Mucosa of descending colon (tissue), 3 donors: Measurements from ENCODE around the gene RAD51C. TPM values are rescaled to one million over a fixed set of nuclear protein-coding genes. Genes with fewer than 3 reads are reported as not detected.

ENCODE experiments used
- ATAC-seq: fragments of 200-7000 bp; cut with Tn5 transposase; one replicate; pipeline ENCODE4 v1.9.1; 2020; ENCODE audit warnings: mild to moderate bottlenecking, moderate library complexity
- DNase-seq, 3 donors: peaks; one replicate each; pipeline ENCODE4 v3.0.0-alpha.2; 2020
- H3K36me3 ChIP-seq: fragments of 200-600 bp; one replicate; pipeline ENCODE4 v1.8.0; 2021; ENCODE audit warnings: low read depth, mild to moderate bottlenecking
- H3K4me1 ChIP-seq: fragments of 200-600 bp; one replicate; pipeline ENCODE4 v1.8.0; 2021; ENCODE audit warnings: low read depth, mild to moderate bottlenecking
- H3K4me3 ChIP-seq: fragments of 200-600 bp; one replicate; pipeline ENCODE4 v1.8.0; 2021; ENCODE audit warnings: mild to moderate bottlenecking
- H3K9me3 ChIP-seq: fragments of 200-600 bp; one replicate; pipeline ENCODE4 v1.8.0; 2021; ENCODE audit warnings: mild to moderate bottlenecking
- CTCF ChIP-seq: fragments of 200-600 bp; IDR thresholded peaks from one replicate; pipeline ENCODE4 v1.8.0; 2022; ENCODE audit warnings: antibody characterized with exemption, mild to moderate bottlenecking
- intact Hi-C, 2 donors: fragments of 100-400 bp; cut with DNase I in 1 of 2; cut with micrococcal nuclease in 1 of 2; formaldehyde crosslinking; loops; one replicate each; pipeline versions ENCODE4 v1.11.0 to v1.11.1; 2022; cut with DNase I, micrococcal nuclease
- total RNA-seq, 3 donors: library from RNA; stranded (reverse); fragmentation: NEBNext Ultra II Directional in 2 of 3; extraction: Animal tissue kit (Norgen Biotek cat#: 25700) in 2 of 3; gene quantifications; one replicate each; pipeline versions ENCODE4 v1.2.1 to v1.2.4, GENCODE V29; 2021 to 2023
- donor health status: DM: no; HTN: no; CAD: no; lungs with moderate emphysema.
- donor health status: DM: no; HTN: no; CAD: no.
- donor health status: DM: no; HTN: yes; CAD: no.

RAD51C gene
- total RNA-seq, 3 donors from 2014 or later, result 6.2 to 20.3 (median 18.9) TPM

GRCh38 chr17:58702045-58702476 is 9.7 kb downstream of the RAD51C start:
- intact Hi-C loops, result no loop called here

DNA sequence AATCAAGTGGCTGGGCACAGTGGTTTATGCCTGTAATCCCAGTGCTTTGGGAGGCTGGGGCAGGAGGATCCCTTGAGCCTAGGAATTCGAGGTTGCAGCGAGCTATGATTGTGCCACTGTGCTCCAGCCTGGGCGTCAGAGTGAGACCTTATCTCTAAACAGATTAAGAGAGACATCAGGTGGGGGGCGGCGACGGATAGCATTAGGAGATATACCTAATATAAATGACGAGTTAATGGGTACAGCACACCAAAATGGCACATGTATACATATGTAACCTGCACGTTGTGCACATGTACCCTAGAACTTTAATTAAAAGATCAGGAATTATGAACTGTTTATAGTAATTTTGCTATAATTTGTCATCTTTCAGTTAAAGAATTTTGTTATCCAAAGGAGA is 10.3 kb downstream of the RAD51C start:
- intact Hi-C loops, result no loop called here
- ATAC-seq, result no peak
- Histone ChIP-seq H3K4me1 (no peaks in the 10 kb centered on the region), H3K36me3 (no peaks in the 10 kb centered on the region), H3K9me3 (no peaks in the 10 kb centered on the region), H3K4me3 (no peak overlapping the region)
- no peak for DNase-seq
- no peak for TF ChIP-seq CTCF

More at GRCh38 chr17:58702045-58702476, 9.7 kb downstream of the RAD51C start:
- H3K9me3 ChIP-seq, result no peaks in the 10 kb centered on the region
- DNase-seq (no peak), ATAC-seq (no peak)
- H3K4me3 ChIP-seq, result no peak overlapping the region
- TF ChIP-seq CTCF, result no peak
- no peaks in the 10 kb centered on the region for H3K4me1 ChIP-seq
- H3K36me3 ChIP-seq, result no peaks in the 10 kb centered on the region

DNA sequence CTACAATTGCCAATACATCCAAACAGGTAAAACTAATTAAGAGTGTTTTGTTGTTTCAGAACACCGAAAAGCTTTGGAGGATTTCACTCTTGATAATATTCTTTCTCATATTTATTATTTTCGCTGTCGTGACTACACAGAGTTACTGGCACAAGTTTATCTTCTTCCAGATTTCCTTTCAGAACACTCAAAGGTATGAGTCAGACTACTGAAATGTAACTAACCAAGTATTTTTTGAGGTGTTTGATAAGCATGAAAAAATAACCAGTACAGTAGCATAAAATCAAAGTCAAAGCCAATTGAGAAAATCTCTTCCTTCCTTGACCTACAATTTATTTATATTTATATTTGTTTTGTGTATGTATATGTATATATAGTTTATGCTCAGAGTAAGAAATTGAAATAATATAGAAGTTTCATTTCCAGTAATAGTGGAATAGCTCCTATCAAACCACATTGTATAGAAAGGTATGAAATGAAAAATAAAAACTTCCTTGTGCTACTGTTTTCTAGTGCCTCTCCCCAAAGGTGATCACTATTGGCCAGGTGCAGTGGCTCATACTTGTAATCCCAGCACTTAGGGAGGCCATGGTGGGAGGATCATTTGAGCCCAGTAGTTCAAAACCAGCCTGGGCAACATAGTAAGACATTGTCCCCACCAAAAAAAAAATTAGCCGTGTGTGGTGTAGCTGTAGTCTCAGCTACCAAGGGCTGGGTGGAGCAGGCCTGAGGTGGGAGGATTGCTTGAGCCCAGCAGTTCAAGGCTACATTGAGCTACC is 10.9 kb downstream of the RAD51C start:
- intact Hi-C loops, result no loop called here

GRCh38 chr17:58703916-58704286 is 11.5 kb downstream of the RAD51C start:
- no peak for ATAC-seq
- no peaks in the 10 kb centered on the region for H3K9me3 ChIP-seq
- H3K4me1 ChIP-seq, result no peaks in the 10 kb centered on the region
- intact Hi-C loops, result no loop called here
- TF ChIP-seq CTCF, result no peak
- H3K4me3 ChIP-seq, result no peak overlapping the region
- H3K36me3 ChIP-seq, result no peaks in the 10 kb centered on the region
- no peak for DNase-seq

More for the DNA sequence above, 10.9 kb downstream of the RAD51C start:
- no peak for TF ChIP-seq CTCF
- Histone ChIP-seq H3K9me3 (no peaks in the 10 kb centered on the region), H3K4me3 (no peak overlapping the region), H3K36me3 (no peaks in the 10 kb centered on the region), H3K4me1 (no peaks in the 10 kb centered on the region)
- ATAC-seq, result no peak
- DNase-seq, result no peak

GRCh38 chr17:58706351-58707140 is 14.1 kb downstream of the RAD51C start:
- intact Hi-C loops, result no loop called here
- no peaks in the 10 kb centered on the region for H3K36me3 ChIP-seq
- H3K9me3 ChIP-seq, result no peaks in the 10 kb centered on the region
- no peak for DNase-seq
- no peak for ATAC-seq
- no peak overlapping the region for H3K4me3 ChIP-seq
- TF ChIP-seq CTCF, result no peak
- no peaks in the 10 kb centered on the region for H3K4me1 ChIP-seq
